Neural progenitor cell (in vitro differentiated cells): Measurements from ENCODE around the gene PCSK5.
"Not testable (repeated sequence)": the region's sequence is repeated elsewhere in the genome, so short reads cannot be mapped to it uniquely, and the experiment has no call there.

ENCODE experiments used
- EZH2 ChIP-seq: fragments of 200-600 bp; sonication (generic); IDR thresholded peaks from 2 replicates; pipeline ENCODE4 v1.6.1; 2017; ENCODE audit warnings: antibody characterized with exemption, mild to moderate bottlenecking, moderate library complexity
- TF ChIP-seq, protein P1 (sequence below): fragments of 200-600 bp; sonication (generic); IDR thresholded peaks from 2 replicates; pipeline ENCODE4 v1.5.1; 2017; ENCODE audit warnings: antibody characterized with exemption, mild to moderate bottlenecking

DNA sequence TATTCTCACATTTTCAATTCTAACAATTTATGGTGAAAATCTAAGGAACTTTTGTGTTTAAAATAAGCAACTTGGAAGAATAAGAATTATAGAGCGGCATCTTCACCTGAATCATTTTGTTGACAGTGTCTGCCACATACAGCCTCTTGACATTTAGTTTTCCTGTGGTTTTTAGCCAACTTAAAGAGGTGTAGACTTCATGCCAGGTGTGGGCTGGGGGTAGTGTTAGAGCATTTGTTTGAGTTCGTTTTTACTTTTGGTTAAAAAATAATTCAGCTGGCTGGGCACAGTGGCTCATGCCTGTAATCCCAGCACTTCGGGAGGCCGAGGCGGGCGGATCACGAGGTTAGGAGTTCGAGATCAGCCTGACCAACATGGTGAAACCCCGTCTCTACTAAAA is 72.8 kb downstream of the PCSK5 start:
- TF ChIP-seq, protein P1, sequence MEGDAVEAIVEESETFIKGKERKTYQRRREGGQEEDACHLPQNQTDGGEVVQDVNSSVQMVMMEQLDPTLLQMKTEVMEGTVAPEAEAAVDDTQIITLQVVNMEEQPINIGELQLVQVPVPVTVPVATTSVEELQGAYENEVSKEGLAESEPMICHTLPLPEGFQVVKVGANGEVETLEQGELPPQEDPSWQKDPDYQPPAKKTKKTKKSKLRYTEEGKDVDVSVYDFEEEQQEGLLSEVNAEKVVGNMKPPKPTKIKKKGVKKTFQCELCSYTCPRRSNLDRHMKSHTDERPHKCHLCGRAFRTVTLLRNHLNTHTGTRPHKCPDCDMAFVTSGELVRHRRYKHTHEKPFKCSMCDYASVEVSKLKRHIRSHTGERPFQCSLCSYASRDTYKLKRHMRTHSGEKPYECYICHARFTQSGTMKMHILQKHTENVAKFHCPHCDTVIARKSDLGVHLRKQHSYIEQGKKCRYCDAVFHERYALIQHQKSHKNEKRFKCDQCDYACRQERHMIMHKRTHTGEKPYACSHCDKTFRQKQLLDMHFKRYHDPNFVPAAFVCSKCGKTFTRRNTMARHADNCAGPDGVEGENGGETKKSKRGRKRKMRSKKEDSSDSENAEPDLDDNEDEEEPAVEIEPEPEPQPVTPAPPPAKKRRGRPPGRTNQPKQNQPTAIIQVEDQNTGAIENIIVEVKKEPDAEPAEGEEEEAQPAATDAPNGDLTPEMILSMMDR, result not testable (repeated sequence)
- TF ChIP-seq EZH2, result not testable (repeated sequence)
